Measurements from ENCODE around the gene PCDHGA10. TPM values are rescaled to one million over a fixed set of nuclear protein-coding genes. Genes with fewer than 3 reads are reported as not detected.
"Not testable (repeated sequence)": the region's sequence is repeated elsewhere in the genome, so short reads cannot be mapped to it uniquely, and the experiment has no call there.

PCDHGA10 gene
- polyA plus RNA-seq, 1 donor from 2014 or later, result 7.3 TPM

DNA sequence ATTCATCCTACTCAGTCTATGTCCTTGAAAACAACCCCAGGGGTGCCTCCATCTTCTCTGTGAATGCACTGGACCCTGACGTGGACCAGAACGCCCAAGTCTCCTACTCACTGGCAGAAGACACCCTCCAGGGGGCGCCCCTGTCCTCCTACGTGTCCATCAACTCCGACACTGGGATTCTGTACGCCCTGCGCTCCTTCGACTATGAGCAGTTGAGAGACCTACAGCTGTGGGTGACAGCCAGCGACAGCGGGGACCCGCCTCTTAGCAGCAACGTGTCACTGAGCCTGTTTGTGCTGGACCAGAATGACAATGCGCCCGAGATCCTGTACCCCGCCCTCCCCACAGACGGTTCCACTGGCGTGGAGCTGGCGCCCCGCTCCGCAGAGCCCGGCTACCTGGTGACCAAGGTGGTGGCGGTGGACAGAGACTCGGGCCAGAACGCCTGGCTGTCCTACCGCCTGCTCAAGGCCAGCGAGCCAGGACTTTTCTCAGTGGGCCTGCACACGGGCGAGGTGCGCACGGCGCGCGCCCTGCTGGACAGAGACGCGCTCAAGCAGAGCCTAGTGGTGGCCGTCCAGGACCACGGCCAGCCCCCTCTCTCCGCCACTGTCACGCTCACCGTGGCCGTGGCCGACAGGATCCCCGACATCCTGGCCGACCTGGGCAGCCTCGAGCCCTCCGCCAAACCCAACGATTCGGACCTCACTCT lies 37.2 kb upstream of the PCDHGA10 start:
- H4K20me1 ChIP-seq (ENCODE audit: insufficient read depth); H3F3A ChIP-seq (ENCODE audit: insufficient read depth, low read length, poor library complexity, severe bottlenecking); H3K9ac ChIP-seq (ENCODE audit: low read length); H3K36me3 ChIP-seq (ENCODE audit: insufficient read depth, low read length); H3K9me2 ChIP-seq (ENCODE audit: insufficient read depth, low read length); H3K4me2 ChIP-seq (ENCODE audit: low read length); H2AFZ ChIP-seq (ENCODE audit: low read depth, low read length); H3K27me3 ChIP-seq (ENCODE audit: insufficient read depth, low read depth, low read length); H3K27ac ChIP-seq (ENCODE audit: low read length); H3K4me3 ChIP-seq (ENCODE audit: low read length); H3K79me2 ChIP-seq (replicated peaks; ENCODE audit: insufficient read depth, low read length): not testable (repeated sequence)
- peaks cover 31% of the 10 kb centered on the region for H3K9me3 ChIP-seq (ENCODE audit: low read length)

DNA sequence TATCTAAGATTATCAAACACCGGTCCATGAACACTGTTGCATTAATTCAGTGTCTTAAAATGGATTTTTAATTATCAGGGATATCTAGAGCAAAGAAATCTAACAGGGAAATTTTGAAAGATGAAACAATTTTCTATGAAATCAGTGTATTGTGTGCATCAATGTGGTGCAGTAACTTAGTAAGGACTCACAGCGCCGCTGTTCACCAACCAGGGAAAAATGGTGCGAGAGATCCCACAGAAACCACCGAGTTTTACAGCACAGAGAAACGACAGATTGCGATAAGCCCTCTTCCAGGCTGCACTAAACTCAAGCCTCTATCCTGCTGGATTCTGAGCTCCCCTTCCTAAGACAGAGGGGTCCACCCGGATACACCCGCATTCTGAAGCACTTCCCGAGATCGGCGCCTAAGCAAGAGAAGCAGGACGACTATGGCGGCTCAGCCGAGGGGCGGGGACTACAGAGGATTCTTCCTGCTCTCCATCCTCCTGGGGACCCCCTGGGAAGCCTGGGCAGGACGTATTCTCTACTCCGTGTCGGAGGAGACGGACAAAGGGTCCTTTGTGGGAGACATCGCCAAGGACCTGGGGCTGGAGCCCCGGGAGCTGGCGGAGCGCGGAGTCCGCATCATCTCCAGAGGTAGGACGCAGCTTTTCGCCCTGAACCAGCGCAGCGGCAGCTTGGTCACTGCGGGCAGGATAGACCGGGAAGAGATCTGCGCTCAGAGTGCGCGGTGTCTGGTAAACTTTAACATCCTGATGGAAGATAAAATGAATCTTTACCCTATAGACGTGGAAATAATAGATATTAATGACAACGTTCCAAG lies 30.1 kb upstream of the PCDHGA10 start, which contains the start of gene PCDHGA7:
Gene PCDHGA7 (plus strand): TSS at position 274 of the 826 bp plus-strand sequence. CDS start 158 bp downstream, at position 432.
- Histone ChIP-seq H3K9me2 (ENCODE audit: insufficient read depth, low read length) (no peaks in the 10 kb centered on the region), H4K20me1 (ENCODE audit: insufficient read depth) (no peaks in the 10 kb centered on the region), H3F3A (ENCODE audit: insufficient read depth, low read length, poor library complexity, severe bottlenecking) (no peaks in the 10 kb centered on the region), H3K9me3 (ENCODE audit: low read length) (peaks cover 22% of the 10 kb centered on the region), H3K27ac (ENCODE audit: low read length) (no peak within 1 kb of the TSS), H3K36me3 (ENCODE audit: insufficient read depth, low read length) (no peaks in the 10 kb centered on the region), H2AFZ (ENCODE audit: low read depth, low read length) (no peak within 1 kb of the TSS), H3K79me2 (replicated peaks; ENCODE audit: insufficient read depth, low read length) (no peaks in the 10 kb centered on the region), H3K9ac (ENCODE audit: low read length) (no peak within 1 kb of the TSS), H3K4me3 (ENCODE audit: low read length) (no peak within 1 kb of the TSS), H3K27me3 (ENCODE audit: insufficient read depth, low read depth, low read length) (no peaks in the 10 kb centered on the region), H3K4me2 (ENCODE audit: low read length) (no peak within 1 kb of the TSS)
- TF ChIP-seq CTCF (IDR thresholded peaks at IDR 0.05; ENCODE audit: poor library complexity, severe bottlenecking), result no peak
- TF ChIP-seq MXI1 (conservative IDR thresholded peaks at IDR 0.05; ENCODE audit: poor library complexity, severe bottlenecking), result no peak
- no peak for TF ChIP-seq SMC3 (conservative IDR thresholded peaks at IDR 0.05; ENCODE audit: poor library complexity)
- TF ChIP-seq REST (IDR thresholded peaks at IDR 0.05; ENCODE audit: borderline replicate concordance), result no peak
- TF ChIP-seq EZH2 (IDR thresholded peaks at IDR 0.05; ENCODE audit: borderline replicate concordance, insufficient read depth, low read length, poor library complexity, severe bottlenecking), result no peak
- no peak for TF ChIP-seq POLR2AphosphoS5 (IDR thresholded peaks at IDR 0.05)
- no peak for TF ChIP-seq EP300 (conservative IDR thresholded peaks at IDR 0.05; ENCODE audit: poor library complexity, severe bottlenecking)
